ENCODE measurements around the gene PTGFRN.

Gene PTGFRN

DNA sequence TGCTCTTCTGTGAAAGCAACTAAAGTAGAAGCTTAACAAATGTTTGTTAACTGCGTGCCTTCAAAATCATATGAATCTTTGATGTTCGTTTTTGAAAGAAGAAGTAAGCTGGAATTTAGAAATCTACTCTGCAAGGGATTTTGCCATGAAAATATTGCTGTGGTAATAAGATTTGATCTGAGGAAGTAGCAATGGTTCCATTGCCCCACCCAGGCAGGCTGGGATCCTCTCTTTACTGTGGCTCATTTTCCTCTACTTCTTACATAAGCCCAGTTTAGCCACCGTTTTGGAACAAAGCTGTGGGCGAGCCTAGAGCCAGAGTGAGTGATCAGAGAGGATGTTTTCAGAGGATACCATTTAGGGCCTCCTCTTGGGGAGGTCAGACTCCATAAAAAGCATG, 20.3 kb upstream of the PTGFRN start:
- DNase-seq = no peak

DNA sequence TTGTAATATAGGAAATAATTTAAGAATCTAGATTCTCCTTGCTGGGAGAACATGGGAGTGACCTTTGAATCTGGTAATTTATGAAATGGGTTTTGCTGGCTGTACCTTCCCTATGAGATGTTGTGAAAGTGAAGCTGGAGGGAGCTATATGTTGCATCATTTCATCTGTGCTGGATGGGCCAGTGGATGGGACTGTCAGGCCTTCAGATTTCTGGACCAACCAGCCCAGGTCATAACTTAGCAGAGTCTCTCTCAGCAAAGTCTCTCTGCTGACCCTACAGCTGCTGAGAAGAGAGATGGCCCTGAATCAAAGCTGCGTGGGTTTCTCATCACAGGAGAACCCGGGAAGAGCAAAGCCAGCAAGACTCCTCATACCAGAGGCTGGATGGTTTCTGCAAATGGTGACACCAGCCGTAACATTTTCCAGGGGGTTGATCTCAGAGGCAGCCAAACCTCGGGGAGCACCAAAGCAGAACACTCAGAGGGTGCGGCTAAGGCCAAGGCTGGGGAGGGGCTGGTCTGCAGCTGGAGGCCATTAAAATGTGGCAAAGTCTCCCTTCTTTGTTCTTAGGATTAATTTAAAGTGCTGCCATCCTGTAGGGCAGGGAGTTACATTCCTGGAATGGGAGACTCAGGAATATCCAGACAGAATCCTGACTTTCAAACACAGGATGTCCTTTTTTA, 18.2 kb upstream of the PTGFRN start:
- no peak for DNase-seq

DNA sequence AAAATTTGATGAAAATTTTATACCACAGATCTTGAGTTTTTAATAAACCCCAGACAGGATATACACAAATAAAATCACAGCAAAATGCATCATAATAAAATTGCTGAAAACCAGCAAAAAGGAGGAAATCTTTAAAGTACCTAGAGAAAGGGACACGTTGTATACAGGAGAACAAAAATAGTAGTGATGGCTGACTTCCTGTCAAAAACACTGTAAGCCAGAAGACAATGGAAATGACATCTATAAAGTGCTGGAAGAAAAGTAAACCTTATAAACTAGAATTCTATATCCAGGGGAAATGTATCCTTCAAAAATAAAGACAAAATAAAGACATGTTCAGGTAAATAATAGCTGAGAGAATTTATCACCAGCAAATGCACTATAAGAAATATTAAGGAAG, 14.6 kb upstream of the PTGFRN start:
- no peak for DNase-seq

DNA sequence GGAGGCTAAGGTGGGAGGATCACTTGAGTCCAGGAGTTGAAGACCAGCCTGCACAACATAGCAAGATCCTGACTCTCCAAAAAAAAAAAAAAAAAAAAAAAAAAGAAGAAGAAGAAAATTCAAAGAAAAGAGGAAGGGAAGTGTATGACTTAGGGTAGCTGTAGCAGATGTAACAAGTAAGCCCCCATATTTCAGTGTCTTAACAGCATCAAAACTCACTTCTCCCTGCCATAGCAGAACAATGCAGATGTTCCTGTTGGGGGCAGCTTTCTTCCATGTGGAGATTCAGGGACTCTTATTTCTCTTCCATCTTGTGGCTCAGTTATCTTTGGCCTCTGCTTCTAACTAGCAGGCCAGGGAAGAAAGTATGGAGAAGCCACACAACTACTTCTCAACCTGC, 10.2 kb upstream of the PTGFRN start:
- no peak for DNase-seq

DNA sequence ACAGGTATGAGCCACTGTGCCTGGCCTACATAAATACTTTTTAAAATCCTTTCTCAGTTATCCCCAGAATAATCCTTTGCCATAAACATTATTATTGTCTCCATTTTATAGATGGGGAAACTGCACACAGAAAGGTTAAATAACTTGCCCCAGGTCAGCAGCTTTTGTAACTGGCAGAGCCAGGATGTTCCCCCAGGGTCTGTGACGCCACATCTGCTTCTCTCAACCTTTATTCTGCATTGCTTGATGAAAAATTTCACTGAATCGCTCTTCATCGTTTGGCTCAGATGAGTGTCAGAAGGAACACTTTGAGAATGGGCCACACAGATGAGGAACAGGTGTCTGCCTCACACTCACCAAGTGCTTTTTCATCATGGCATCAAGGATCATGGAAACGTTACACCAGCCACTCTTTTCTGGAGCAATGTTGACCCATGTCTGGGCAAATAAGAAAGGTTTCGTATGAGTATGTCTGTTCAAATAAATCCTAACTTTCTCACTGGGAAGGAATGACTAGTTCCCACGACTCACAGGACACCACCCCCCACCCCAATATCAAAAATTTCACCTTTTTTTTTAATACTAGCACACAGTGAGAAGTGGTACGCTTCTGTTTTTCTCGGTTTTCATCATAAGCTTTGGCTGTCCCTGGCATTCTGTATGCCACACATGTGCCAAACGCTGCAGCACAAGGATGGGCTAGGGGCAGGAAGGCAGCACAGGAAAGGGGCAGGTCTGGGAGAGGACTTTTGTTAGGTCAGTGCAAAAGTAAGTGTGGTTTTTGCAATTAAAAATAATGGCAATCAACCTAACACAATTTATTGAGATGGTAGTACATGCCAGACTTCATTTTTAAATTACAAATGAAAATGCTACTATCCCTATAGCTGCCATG, 9.0 kb upstream of the PTGFRN start:
- DNase-seq = no peak

DNA sequence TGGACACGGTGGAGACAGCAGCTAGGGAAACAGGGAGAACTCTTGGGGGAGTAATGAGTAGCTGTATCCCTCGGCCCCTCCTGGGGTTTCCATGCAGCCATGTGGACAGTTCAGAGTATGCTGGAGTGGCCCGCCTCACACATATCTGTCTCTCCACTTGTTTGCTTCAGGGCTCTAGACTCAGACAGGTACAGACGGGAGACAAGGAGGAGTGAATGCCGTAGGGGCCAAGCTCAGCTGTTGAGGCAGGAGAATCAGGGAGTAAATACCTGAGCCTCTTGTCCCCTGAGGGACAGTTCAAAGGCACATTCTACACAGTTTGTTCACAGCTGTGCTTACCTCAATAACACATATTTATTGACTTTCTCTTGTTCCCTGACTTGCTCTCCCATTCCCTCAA, 7.7 kb upstream of the PTGFRN start:
- no peak for DNase-seq

DNA sequence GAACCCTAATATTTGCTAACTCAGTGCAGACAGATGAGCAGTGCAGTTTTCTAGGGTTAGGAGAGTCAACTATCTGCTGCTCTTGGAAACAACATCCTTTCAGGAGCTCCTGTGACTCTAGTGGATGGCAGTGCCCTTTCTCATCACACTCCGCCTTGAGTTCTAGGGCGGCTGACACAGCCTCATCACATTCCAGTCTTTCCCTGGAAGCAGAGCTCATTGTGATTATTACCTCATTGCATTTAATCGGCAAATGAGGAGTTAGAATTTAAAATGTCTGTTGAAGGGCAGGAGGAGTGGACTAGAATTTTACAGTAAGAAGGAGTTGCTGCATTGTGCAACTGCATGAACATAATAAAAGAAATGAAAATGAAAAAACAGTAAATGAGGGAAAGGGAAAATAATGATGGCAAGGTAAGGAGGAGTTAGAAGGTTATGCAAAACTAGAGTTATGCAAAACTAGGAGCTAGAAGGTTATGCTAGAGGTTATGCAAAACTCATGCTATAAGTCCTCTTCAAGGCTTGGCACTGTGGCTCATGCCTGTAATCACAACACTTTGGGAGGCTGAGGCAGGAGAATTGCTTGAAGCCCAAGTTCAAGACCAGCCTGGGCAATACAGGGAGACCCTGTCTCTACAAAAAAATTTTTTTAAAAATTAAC, 6.9 kb upstream of the PTGFRN start:
- no peak for DNase-seq

DNA sequence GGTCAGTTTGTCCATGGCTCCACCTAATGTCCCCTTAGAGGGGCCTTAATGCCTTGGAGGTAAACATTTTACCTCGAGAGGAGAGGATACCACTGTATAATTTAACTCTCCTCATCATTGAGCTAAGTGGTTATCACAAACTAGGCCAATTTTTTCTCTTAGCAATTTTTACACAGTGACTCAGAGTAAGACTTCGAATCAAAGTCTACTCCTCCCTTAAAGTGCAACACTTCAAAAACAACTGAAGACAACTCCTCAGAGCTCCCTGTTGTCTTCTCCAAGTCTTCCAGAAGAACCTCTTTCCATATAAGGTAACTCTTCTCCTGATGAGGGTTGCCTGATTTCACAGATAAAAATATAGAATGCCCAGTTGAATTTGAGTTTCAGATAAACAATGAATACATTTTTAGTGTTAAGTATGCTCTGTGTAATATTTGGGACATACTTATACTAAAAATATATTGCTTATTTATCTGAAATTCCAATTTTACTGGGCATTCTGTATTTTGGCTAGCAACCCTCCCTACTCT, 4.9 kb upstream of the PTGFRN start:
- no peak for DNase-seq

DNA sequence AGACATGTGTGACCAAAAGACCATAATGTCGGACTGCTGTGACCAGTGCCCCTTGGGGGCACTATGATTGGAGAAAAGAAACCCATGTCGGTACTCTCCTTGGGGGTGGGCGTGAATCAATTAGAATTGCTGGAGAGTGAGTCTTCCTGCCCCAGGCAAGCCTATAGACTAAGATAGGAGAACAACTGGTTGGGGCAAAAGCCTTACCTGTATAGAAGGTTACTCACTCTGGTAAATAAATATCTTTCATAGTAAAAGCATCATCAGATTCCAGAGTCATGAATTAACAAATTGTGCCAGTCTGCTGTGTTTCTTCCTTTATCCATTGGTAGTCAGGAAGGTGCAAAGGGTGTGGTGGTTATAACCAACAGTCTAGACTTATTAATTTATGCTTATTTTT, 2.9 kb upstream of the PTGFRN start:
- DNase-seq = no peak

DNA sequence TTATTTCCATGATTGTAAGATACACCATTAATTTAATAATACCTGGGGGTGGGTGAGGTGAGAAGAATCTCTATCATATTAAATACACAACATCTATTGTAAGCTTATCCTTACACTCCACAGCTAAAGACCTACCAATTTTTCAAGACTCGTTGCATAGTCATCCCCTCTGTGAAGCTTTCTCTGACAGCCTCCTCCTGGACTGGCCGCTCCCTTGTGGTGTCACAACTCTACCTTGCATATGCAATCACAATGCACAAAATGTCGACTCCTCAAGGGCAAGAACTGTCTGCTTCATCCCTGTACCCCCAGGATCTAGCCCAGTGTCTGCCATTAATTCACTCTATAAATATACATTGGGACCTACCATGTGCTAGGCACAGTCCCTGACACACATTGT, 2.4 kb upstream of the PTGFRN start:
- DNase-seq = no peak

DNA sequence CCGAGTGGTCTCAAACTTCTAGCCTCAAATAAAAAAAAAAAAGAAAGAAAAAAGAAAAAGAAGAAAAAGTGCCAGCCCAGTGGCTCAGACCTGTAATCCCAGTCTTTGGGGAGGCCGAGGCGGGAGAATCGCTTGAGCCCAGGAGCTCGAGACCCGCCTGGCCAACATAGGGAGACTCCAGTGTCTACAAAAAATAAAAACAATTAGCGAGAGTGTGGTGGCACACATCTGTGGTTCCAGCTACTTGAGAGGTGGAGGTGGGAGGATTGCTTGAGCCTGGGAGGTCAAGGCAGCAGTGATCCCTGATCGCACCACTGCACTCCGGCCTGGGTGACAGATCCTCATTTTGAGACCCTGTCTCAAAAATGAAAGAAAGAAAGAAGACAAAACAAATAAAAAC, 1.4 kb upstream of the PTGFRN start:
- no peak for DNase-seq

DNA sequence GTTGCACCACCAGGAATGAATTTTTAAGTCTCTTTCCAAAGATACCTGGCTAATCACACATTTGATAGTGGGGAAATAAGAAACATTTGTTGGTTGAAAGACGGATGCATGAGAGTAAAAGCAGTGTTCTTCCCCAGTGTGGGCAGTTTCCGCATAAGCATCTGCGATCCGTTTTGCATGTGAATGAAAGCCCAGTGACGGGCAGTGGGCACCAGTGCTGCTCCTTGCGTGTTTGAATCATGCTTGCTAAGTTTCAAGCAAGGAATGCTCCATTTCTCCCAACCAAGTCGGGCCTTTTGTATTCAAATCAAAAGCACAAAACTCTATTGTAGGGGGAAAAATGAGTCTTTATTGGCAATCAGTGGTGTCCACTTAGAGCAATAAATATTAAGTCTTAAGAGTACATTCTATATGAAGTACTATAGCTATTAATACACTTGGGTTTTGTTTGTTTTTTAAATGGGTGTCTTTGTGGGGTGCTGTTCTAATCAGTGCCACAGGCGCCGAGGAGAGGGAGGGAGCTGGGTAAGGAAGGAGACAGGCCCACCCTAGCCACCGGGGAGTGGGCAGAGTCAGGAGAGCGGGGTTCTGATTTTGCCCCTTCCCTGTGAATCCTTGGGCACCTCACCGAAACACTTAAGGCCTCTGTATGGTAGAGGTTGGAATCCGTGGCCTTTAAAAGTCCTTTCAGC, 750 bp upstream of the PTGFRN start:
- DNase-seq = no peak

DNA sequence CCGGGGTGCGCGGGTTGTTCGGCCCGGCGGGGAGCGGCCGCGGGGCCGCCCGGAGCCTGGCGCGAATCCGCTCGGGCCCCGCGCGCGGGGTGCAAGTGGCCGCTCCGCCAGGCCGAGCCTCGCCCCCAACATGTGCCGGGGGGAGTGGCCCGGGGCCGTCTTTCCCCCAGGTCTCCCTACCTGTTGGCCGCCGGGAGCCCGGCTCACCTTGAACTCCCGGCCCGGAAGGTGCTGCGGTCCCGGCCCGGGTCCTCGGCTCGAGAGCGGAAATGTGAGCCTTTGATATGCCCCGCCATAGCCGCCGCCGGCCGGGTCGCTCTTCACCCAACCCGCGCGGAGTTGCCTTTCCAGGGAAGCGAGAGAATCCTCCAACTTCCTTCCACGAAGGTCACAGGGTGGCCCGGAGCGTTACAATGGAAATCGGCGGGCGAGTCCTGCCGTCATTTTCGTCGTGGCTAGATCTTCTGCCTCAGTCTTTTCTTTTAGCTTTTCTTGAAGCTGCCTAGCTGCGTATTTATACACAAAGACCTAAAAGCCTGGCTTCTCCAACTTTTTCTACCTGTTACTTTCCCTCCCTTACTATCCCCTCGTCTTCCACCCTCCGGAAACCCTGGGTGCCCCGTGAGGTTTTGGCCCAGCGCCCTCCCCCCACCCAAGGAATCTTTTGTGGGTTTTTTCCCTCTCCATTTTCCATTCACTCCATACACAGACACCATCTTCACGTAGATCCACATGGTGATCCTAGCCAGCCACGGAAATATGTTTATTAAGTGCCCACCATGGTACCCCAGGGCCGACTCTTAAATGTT, 867 bp downstream of the PTGFRN start:
- DNase-seq = peak; percentile 40

DNA sequence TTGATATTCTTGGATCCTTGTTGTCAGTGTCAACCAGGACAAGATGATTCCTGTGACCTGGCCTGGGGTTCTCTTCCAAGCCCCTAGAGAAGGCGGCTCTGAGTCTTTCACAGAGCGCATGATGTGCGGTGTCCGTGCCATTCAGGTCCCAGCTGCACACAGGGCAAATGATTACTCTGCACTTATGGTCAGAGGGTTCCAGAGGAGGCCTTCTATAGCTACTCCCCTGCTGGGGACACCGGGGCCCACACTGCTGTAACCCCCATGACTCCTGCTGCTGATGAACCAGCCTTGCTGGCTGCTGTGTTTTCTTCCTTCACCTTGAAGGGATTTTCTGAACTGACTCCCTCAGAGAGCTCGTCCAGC, 1.5 kb downstream of the PTGFRN start:
- DNase-seq = no peak

DNA sequence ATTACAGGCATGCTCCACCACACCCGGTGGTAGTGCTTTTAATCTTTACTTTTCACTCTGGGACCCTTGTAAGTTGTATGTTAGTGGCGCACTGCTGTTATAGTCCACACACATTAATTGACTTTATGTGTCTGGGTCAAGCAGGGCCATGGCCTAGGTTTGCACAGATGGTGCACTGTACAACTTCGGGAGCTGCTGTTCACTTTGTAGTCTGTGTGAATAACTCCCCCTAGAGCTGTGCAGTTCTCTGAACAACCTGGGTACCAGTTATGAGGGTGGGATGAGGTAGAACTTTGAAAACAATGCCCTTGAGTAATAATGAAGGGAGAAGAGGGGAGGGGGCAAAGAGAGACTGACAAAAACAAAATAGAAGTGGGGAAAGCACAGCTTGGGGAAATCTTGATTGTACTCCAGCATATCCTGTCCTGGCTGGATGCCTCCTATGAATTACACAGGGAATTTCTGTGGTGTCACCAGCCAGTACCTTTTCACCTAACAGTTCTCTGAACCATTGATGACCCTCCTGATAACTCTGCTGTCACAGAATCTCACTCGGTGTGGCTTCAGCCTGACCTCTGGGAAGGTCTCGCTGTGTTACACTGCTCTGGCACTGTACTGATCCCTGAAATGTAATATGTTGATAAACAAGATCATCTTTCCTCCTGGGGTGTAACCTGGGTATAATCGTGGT, 2.2 kb downstream of the PTGFRN start:
- no peak for DNase-seq

DNA sequence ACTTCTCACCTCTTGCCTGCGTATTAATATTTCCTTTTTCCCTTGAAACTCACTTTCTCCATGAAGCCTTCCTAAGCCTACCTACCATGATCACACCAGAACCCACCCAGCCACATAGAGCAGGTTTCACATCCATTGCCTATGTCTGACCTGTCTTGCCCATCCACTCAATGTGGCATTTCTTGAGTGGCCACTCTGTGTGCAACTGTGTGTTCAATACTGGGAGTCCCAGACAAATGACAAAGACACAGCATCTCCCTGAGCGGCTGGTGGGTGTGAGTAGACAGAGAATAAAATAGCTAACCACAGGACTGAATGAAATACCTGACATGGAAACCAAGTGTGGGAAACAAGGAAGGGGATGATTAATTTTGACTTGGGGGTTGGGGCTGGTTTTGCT, 3.1 kb downstream of the PTGFRN start:
- no peak for DNase-seq

DNA sequence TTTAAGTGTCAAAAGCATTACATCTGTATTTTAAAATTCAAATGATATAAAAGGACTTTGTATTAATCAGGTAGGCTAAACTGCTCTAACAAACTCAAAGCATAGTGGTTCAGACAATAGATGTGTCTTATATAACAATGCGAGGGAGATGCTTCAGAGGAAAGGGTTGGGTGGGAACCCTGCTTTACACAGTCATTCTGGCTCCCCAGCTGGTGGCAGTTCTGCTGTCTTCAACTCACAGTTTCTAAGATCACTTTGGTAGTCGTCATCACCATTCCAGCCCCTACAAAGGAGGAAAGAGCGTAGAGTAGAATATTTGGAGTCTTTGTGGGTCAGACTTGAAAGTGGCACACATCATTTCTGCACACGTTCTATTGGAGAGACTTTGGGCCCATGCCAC, 4.2 kb downstream of the PTGFRN start:
- DNase-seq = no peak

DNA sequence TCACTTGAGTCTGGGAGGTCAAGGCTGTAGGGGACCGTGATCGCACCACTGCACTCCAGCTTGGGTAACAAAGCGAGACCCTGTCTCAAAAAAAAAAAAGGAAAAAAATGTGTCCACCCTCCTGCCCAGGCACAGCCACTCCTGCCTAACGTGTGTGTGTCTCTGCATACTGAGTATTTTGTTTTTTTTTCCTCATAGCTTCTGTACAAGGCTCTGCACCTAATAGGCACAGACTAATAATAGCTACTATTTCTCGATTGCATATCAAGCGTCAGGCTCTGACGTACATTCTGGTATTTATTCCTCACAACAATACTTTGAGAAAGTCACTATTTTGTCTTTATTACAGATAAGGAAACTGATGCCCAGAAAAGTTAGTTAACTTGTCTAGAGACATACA, 5.0 kb downstream of the PTGFRN start:
- no peak for DNase-seq

DNA sequence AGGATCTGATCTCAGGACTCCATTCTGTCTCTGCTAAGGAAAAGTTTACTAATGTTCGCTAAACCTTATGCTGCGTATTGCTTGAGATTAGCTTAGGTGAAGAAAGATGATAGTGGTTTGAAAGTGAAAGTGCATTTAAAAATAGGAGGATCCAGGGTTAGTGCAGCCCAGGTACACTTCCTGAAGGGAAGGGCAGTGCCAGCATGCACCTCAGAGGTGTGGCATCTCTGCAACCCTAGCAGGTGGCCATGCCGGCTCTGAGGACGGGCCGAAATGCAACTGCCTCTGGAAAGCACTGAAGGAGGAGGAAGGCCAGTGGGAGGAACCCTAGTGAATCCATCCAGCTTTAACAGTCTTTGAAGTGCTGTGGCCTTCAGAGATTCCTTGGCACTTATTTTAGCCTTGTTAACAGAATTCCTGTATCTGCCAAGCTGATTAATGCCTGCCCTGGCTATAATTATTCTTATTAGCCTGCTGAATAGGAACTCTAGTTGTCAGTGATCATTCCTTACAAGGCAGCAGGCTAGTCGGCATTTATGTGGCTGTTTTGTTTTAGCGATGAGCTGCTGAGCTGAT, 5.5 kb downstream of the PTGFRN start:
- no peak for DNase-seq

DNA sequence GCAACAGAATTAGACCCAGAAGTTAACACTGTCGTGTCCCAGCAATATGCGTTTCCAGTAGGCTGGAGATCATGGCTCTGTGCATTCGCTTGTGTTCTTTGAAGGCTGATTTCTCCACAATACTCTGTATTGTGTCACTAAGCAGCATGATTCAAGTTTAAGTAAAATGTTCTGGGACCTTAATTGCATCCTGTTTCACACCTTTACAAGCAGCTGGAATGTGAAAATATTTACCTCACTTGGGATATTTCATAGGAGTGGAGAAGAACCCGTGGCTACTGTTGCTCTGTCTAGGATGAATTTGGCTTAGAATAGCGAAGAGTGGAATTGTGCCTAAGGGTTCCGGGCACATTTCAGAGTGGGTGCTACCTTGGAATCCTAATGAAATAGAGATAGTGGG, 6.3 kb downstream of the PTGFRN start:
- DNase-seq = no peak

Measured in EL (cell line).